Measurements from ENCODE around the gene RET. TPM values are rescaled to one million over a fixed set of nuclear protein-coding genes. Genes with fewer than 3 reads are reported as not detected.

The RET gene
- total RNA-seq, 2 donors from 2014 or later, result 1.2 to 3.5 TPM

- no peaks in the 10 kb centered on the region for H3K27me3 Mint-ChIP-seq (ENCODE audit: insufficient read depth)
Observed at GRCh38 chr10:43041422-43042342, 35.2 kb upstream of the RET start.

GRCh38 chr10:43042503-43043341 lies 34.1 kb upstream of the RET start:
- 89 to 91% methylated on average over 7 to 12 of the region's 12 CpGs for WGBS, 2 experiments (ENCODE audit: insufficient coverage in 1 of 2, insufficient read length in 1 of 2)
- H3K27ac Mint-ChIP-seq, result no peak overlapping the region
- no peak overlapping the region for H3K9ac ChIP-seq (ENCODE audit: extremely low read depth, low read length, poor library complexity, severe bottlenecking)
- no peaks in the 10 kb centered on the region for H3K4me1 ChIP-seq (ENCODE audit: control insufficient read depth, insufficient read depth, low read length)
- no peak overlapping the region for H3K27ac ChIP-seq (ENCODE audit: low read depth, low read length)
- peak; percentile 68 for DNase-seq
- peak; percentile 71 for TF ChIP-seq CTCF (conservative IDR thresholded peaks at IDR 0.05)
- H3K36me3 ChIP-seq (ENCODE audit: control insufficient read depth, insufficient read depth, low read length), result no peaks in the 10 kb centered on the region
- H3K27me3 Mint-ChIP-seq (ENCODE audit: insufficient read depth), result no peaks in the 10 kb centered on the region
- H3K9me3 ChIP-seq (ENCODE audit: control insufficient read depth, low read length), result no peaks in the 10 kb centered on the region
- H3K4me3 Mint-ChIP-seq, result no peak overlapping the region
- no peak overlapping the region for H3K4me3 ChIP-seq (ENCODE audit: low read length)
- H3K9me3 Mint-ChIP-seq, result no peaks in the 10 kb centered on the region
- H3K36me3 Mint-ChIP-seq (ENCODE audit: low read depth), result no peaks in the 10 kb centered on the region
- peaks cover 7% of the 10 kb centered on the region for H3K4me1 Mint-ChIP-seq
- H3K27me3 ChIP-seq (ENCODE audit: control insufficient read depth, insufficient read depth, low read length, poor library complexity, severe bottlenecking), result no peaks in the 10 kb centered on the region

More at GRCh38 chr10:43041422-43042342, 35.2 kb upstream of the RET start:
- TF ChIP-seq CTCF (conservative IDR thresholded peaks at IDR 0.05), result no peak
- peak; percentile 31 for DNase-seq
- no peaks in the 10 kb centered on the region for H3K36me3 Mint-ChIP-seq (ENCODE audit: low read depth)
- no peaks in the 10 kb centered on the region for H3K9me3 Mint-ChIP-seq
- H3K27me3 ChIP-seq (ENCODE audit: control insufficient read depth, insufficient read depth, low read length, poor library complexity, severe bottlenecking), result no peaks in the 10 kb centered on the region
- H3K4me3 Mint-ChIP-seq, result no peak overlapping the region
- H3K27ac Mint-ChIP-seq, result no peak overlapping the region
- no peaks in the 10 kb centered on the region for H3K36me3 ChIP-seq (ENCODE audit: control insufficient read depth, insufficient read depth, low read length)
- no peaks in the 10 kb centered on the region for H3K9me3 ChIP-seq (ENCODE audit: control insufficient read depth, low read length)
- 89 to 92% methylated on average over 2 to 9 of the region's 9 CpGs for WGBS, 2 experiments (ENCODE audit: insufficient coverage in 1 of 2, insufficient read length in 1 of 2)
- no peak overlapping the region for H3K4me3 ChIP-seq (ENCODE audit: low read length)
- H3K4me1 ChIP-seq (ENCODE audit: control insufficient read depth, insufficient read depth, low read length), result no peaks in the 10 kb centered on the region
- peaks cover 7% of the 10 kb centered on the region for H3K4me1 Mint-ChIP-seq
- no peak overlapping the region for H3K9ac ChIP-seq (ENCODE audit: extremely low read depth, low read length, poor library complexity, severe bottlenecking)
- H3K27ac ChIP-seq (ENCODE audit: low read depth, low read length), result no peak overlapping the region

GRCh38 chr10:43043342-43043772 lies 33.5 kb upstream of the RET start:
- Histone ChIP-seq H3K27ac (ENCODE audit: low read depth, low read length) (no peak overlapping the region), H3K4me1 (ENCODE audit: control insufficient read depth, insufficient read depth, low read length) (no peaks in the 10 kb centered on the region), H3K4me3 (ENCODE audit: low read length) (no peak overlapping the region), H3K9me3 (ENCODE audit: control insufficient read depth, low read length) (no peaks in the 10 kb centered on the region), H3K36me3 (ENCODE audit: control insufficient read depth, insufficient read depth, low read length) (no peaks in the 10 kb centered on the region), H3K9ac (ENCODE audit: extremely low read depth, low read length, poor library complexity, severe bottlenecking) (no peak overlapping the region), H3K27me3 (ENCODE audit: control insufficient read depth, insufficient read depth, low read length, poor library complexity, severe bottlenecking) (no peaks in the 10 kb centered on the region)
- Mint-ChIP-seq H3K27me3 (ENCODE audit: insufficient read depth) (no peaks in the 10 kb centered on the region), H3K4me1 (peaks cover 7% of the 10 kb centered on the region), H3K27ac (no peak overlapping the region), H3K36me3 (ENCODE audit: low read depth) (no peaks in the 10 kb centered on the region), H3K9me3 (no peaks in the 10 kb centered on the region), H3K4me3 (no peak overlapping the region)
- WGBS, 2 experiments (ENCODE audit: insufficient coverage in 1 of 2, insufficient read length in 1 of 2), result 82 to 83% methylated on average over 3 to 9 of the region's 9 CpGs
- DNase-seq, result peak; percentile 43
- no peak for TF ChIP-seq CTCF (conservative IDR thresholded peaks at IDR 0.05)
